Measurements from ENCODE around the gene OSER1.

OSER1 gene

GRCh38 chr20:44208770-44209169, 1.8 kb downstream of the OSER1 start:
- Histone ChIP-seq H3K9me3 (ENCODE audit: control insufficient read depth, insufficient read depth, low read length) (no peaks in the 10 kb centered on the region), H3K4me1 (ENCODE audit: control insufficient read depth, low read length) (peaks cover 34% of the 10 kb centered on the region), H3K27me3 (ENCODE audit: control insufficient read depth, low read length) (no peaks in the 10 kb centered on the region), H3K27ac (ENCODE audit: low read depth, low read length) (0 out of 2 replicates have a peak overlapping the region, but pooled peaks have one; percentile 69), H3K36me3 (ENCODE audit: control insufficient read depth, low read length) (peaks cover 44% of the 10 kb centered on the region), H3K79me2 (ENCODE audit: control insufficient read depth, low read length) (peaks cover 60% of the 10 kb centered on the region), H3K9me2 (replicated peaks; ENCODE audit: control insufficient read depth, low read length) (no peaks in the 10 kb centered on the region), H3K4me3 (ENCODE audit: low read length) (peak overlapping the region; percentile 91), H3F3A (ENCODE audit: control insufficient read depth, insufficient read depth) (no peaks in the 10 kb centered on the region), H3K4me2 (ENCODE audit: low read length) (peak overlapping the region; percentile 97), H4K20me1 (ENCODE audit: control insufficient read depth, insufficient read depth, low read depth, low read length) (peaks cover 20% of the 10 kb centered on the region)
- TF ChIP-seq CTCF (IDR thresholded peaks at IDR 0.05; ENCODE audit: low read depth, low read length, poor library complexity, severe bottlenecking) (no peak), EZH2phosphoT487 (IDR thresholded peaks at IDR 0.05; ENCODE audit: borderline replicate concordance, low read length) (no peak)

- peak overlapping the region; percentile 91 for H3K4me3 ChIP-seq (ENCODE audit: low read length)
- peaks cover 49% of the 10 kb centered on the region for H3K36me3 ChIP-seq (ENCODE audit: control insufficient read depth, low read length)
- H3K9me2 ChIP-seq (replicated peaks; ENCODE audit: control insufficient read depth, low read length) = no peaks in the 10 kb centered on the region
- H4K20me1 ChIP-seq (ENCODE audit: control insufficient read depth, insufficient read depth, low read depth, low read length) = peaks cover 20% of the 10 kb centered on the region
- H3K4me1 ChIP-seq (ENCODE audit: control insufficient read depth, low read length) = peaks cover 34% of the 10 kb centered on the region
- H3K79me2 ChIP-seq (ENCODE audit: control insufficient read depth, low read length) = peaks cover 65% of the 10 kb centered on the region
- H3K4me2 ChIP-seq (ENCODE audit: low read length) = peak overlapping the region; percentile 97
- H3K9me3 ChIP-seq (ENCODE audit: control insufficient read depth, insufficient read depth, low read length) = no peaks in the 10 kb centered on the region
- TF ChIP-seq EZH2phosphoT487 (IDR thresholded peaks at IDR 0.05; ENCODE audit: borderline replicate concordance, low read length) (no peak), CTCF (IDR thresholded peaks at IDR 0.05; ENCODE audit: low read depth, low read length, poor library complexity, severe bottlenecking) (no peak)
- no peaks in the 10 kb centered on the region for H3K27me3 ChIP-seq (ENCODE audit: control insufficient read depth, low read length)
- H3F3A ChIP-seq (ENCODE audit: control insufficient read depth, insufficient read depth) = no peaks in the 10 kb centered on the region
- H3K27ac ChIP-seq (ENCODE audit: low read depth, low read length) = no peak overlapping the region
These were observed 2.4 kb downstream of the OSER1 start for GRCh38 chr20:44208165-44208564.

GRCh38 chr20:44207126-44207723, 3.3 kb downstream of the OSER1 start:
- Histone ChIP-seq H3F3A (ENCODE audit: control insufficient read depth, insufficient read depth) (no peaks in the 10 kb centered on the region), H3K79me2 (ENCODE audit: control insufficient read depth, low read length) (peaks cover 67% of the 10 kb centered on the region), H3K9me3 (ENCODE audit: control insufficient read depth, insufficient read depth, low read length) (no peaks in the 10 kb centered on the region), H3K27me3 (ENCODE audit: control insufficient read depth, low read length) (no peaks in the 10 kb centered on the region), H3K4me2 (ENCODE audit: low read length) (peak overlapping the region; percentile 97), H3K4me3 (ENCODE audit: low read length) (peak overlapping the region; percentile 91; the same call in 1 of the 2 replicates), H3K4me1 (ENCODE audit: control insufficient read depth, low read length) (peaks cover 34% of the 10 kb centered on the region), H3K27ac (ENCODE audit: low read depth, low read length) (no peak overlapping the region), H3K9me2 (replicated peaks; ENCODE audit: control insufficient read depth, low read length) (no peaks in the 10 kb centered on the region), H3K36me3 (ENCODE audit: control insufficient read depth, low read length) (peaks cover 57% of the 10 kb centered on the region), H4K20me1 (ENCODE audit: control insufficient read depth, insufficient read depth, low read depth, low read length) (peaks cover 20% of the 10 kb centered on the region)
- TF ChIP-seq EZH2phosphoT487 (IDR thresholded peaks at IDR 0.05; ENCODE audit: borderline replicate concordance, low read length) = no peak
- no peak for TF ChIP-seq CTCF (IDR thresholded peaks at IDR 0.05; ENCODE audit: low read depth, low read length, poor library complexity, severe bottlenecking)
